MCF 10A (cell line): ENCODE results near the gene CELA3B. TPM values are rescaled to one million over a fixed set of nuclear protein-coding genes. Genes with fewer than 3 reads are reported as not detected.

Experiments used
- BruUV-seq: library from RNA; stranded (reverse); fragments of 400-500 nt; replicated peaks from 2 replicates; lab custom pipeline; 2021; lab: Mats Ljungman, UMichigan
- CTCF ChIA-PET: fragments of 300-600 bp; sonication (Branson Sonifier 250); formaldehyde crosslinking; extraction: SDS; loops from one replicate; lab custom pipeline; 2021; ENCODE audit warnings: antibody characterized with exemption, inconsistent platforms; lab: Yijun Ruan, JAX
- POLR2A ChIA-PET: fragments of 300-600, 350-650 bp; sonication (Branson Sonifier 250); formaldehyde crosslinking; extraction: SDS; loops from one replicate; lab custom pipeline; 2020; ENCODE audit warnings: antibody characterized with exemption, inconsistent platforms; lab: Yijun Ruan, JAX
- DNase-seq: peaks from one replicate; pipeline ENCODE4 v3.0.0-alpha.2; 2018; ENCODE audit not compliant: unreplicated experiment
- H3K27ac Mint-ChIP-seq: one replicate; pipeline ENCODE4 v1.8.0; 2022; ENCODE audit warnings: mild to moderate bottlenecking, low read depth, mixed read lengths; ENCODE audit not compliant: unreplicated experiment
- H3K27me3 Mint-ChIP-seq: one replicate; pipeline ENCODE4 v1.8.0; 2022; ENCODE audit warnings: mixed read lengths; ENCODE audit not compliant: insufficient read depth, unreplicated experiment
- H3K36me3 Mint-ChIP-seq: one replicate; pipeline ENCODE4 v1.8.0; 2022; ENCODE audit warnings: mild to moderate bottlenecking, moderate library complexity, mixed read lengths; ENCODE audit not compliant: insufficient read depth, unreplicated experiment
- H3K4me1 Mint-ChIP-seq: one replicate; pipeline ENCODE4 v1.8.0; 2022; ENCODE audit warnings: mixed read lengths; ENCODE audit not compliant: insufficient read depth, unreplicated experiment
- H3K4me3 Mint-ChIP-seq: one replicate; pipeline ENCODE4 v1.8.0; 2022; ENCODE audit warnings: mild to moderate bottlenecking, moderate library complexity, mixed read lengths; ENCODE audit not compliant: unreplicated experiment
- H3K9me3 Mint-ChIP-seq: one replicate; pipeline ENCODE4 v1.8.0; 2022; ENCODE audit warnings: mixed read lengths; ENCODE audit not compliant: unreplicated experiment
- intact Hi-C: fragments of 100-400 bp; cut with micrococcal nuclease; formaldehyde crosslinking; loops from 2 replicates; pipeline ENCODE4 v1.14.1; 2022
- total RNA-seq: library from RNA; stranded (reverse); gene quantifications from 2 replicates; pipeline ENCODE4 v1.2.3, GENCODE V29; 2022
- TF ChIP-seq, protein P1 (sequence below): fragments of 200-600 bp; IDR thresholded peaks from one replicate; pipeline ENCODE4 v1.8.0; 2022; ENCODE audit warnings: antibody characterized with exemption, mild to moderate bottlenecking; ENCODE audit not compliant: unreplicated experiment

CELA3B gene
- total RNA-seq, 1 experiment from 2014 or later: not detected

- H3K4me1 Mint-ChIP-seq: peaks cover 11% of the 10 kb centered on the region
- H3K36me3 Mint-ChIP-seq: no peaks in the 10 kb centered on the region
- no peak for DNase-seq
- H3K9me3 Mint-ChIP-seq: no peaks in the 10 kb centered on the region
- ChIA-PET CTCF (no interaction called here), POLR2A (interaction anchor here (1.1 kb wide), 1 partner anchor 12 kb away, joined by 7 read pairs; no protein-coding TSS in a partner anchor)
- intact Hi-C loops: no loop called here
- TF ChIP-seq, protein P1, sequence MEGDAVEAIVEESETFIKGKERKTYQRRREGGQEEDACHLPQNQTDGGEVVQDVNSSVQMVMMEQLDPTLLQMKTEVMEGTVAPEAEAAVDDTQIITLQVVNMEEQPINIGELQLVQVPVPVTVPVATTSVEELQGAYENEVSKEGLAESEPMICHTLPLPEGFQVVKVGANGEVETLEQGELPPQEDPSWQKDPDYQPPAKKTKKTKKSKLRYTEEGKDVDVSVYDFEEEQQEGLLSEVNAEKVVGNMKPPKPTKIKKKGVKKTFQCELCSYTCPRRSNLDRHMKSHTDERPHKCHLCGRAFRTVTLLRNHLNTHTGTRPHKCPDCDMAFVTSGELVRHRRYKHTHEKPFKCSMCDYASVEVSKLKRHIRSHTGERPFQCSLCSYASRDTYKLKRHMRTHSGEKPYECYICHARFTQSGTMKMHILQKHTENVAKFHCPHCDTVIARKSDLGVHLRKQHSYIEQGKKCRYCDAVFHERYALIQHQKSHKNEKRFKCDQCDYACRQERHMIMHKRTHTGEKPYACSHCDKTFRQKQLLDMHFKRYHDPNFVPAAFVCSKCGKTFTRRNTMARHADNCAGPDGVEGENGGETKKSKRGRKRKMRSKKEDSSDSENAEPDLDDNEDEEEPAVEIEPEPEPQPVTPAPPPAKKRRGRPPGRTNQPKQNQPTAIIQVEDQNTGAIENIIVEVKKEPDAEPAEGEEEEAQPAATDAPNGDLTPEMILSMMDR: no peak
- BruUV-seq: no TSS peak
- H3K27ac Mint-ChIP-seq: no peak overlapping the region
- no peaks in the 10 kb centered on the region for H3K27me3 Mint-ChIP-seq
- no peak overlapping the region for H3K4me3 Mint-ChIP-seq
These were observed 60.7 kb downstream of the CELA3B start for GRCh38 chr1:22037520-22037919.

- Mint-ChIP-seq H3K9me3 (no peaks in the 10 kb centered on the region), H3K4me1 (peaks cover 16% of the 10 kb centered on the region), H3K27me3 (no peaks in the 10 kb centered on the region), H3K4me3 (no peak overlapping the region), H3K27ac (no peak overlapping the region), H3K36me3 (no peaks in the 10 kb centered on the region)
- no peak for DNase-seq
- ChIA-PET CTCF (no interaction called here), POLR2A (interaction anchor here (0.6 to 3.0 kb wide), 3 partner anchors 8 to 654 kb away, joined by 3 to 21 read pairs (median 3); partner anchors contain the start of gene CDC42)
- intact Hi-C loops: no loop called here
- no TSS peak for BruUV-seq
- TF ChIP-seq, protein P1: no peak
These were observed 61.2 kb downstream of the CELA3B start for GRCh38 chr1:22038036-22038435.

Other genes with a start within 250 kb of the CELA3B start
- gene USP48, start 193.9 kb upstream of the CELA3B start, total RNA-seq: 60.2 and 64.8 TPM in 2 replicates
- not detected in 2 replicates for gene LDLRAD2, start 164.8 kb upstream of the CELA3B start, total RNA-seq
- gene HSPG2, start 39.7 kb upstream of the CELA3B start, total RNA-seq: 51.2 and 58.9 TPM in 2 replicates
- not detected in 2 replicates for gene CELA3A, start 24.6 kb downstream of the CELA3B start, total RNA-seq
- gene CDC42, start 75.7 kb downstream of the CELA3B start, total RNA-seq: 133 and 141 TPM in 2 replicates
- gene WNT4, start 166.1 kb downstream of the CELA3B start, total RNA-seq: not detected in 2 replicates